Heart left ventricle (tissue), 16 donors: ENCODE results near the gene HERC2. TPM values are rescaled to one million over a fixed set of nuclear protein-coding genes. Genes with fewer than 3 reads are reported as not detected.
A peak's percentile ranks its signal among the peaks of the same experiment; 100 is the strongest.

ENCODE experiments used
- ATAC-seq, 4 donors: fragments of 200-7000 bp; cut with Tn5 transposase; one replicate each; pipeline ENCODE4 v1.9.1; 2020 to 2022; ENCODE audit warnings: moderate library complexity in 4 of 4, mild to moderate bottlenecking in 3 of 4, moderate number of reproducible peaks in 1 of 4
- DNase-seq, 5 donors: peaks; one replicate each; pipeline ENCODE4 v3.0.0-alpha.2; 2020
- H3K27ac ChIP-seq, 12 donors: fragments of 200-600 bp; sonication (generic) in 4 of 12; one replicate each; pipeline versions ENCODE4 v1.5.0 to v1.8.0; 2016 to 2022; ENCODE audit warnings: mild to moderate bottlenecking in 2 of 12
- H3K27me3 ChIP-seq, 9 donors: fragments of 200-600 bp; sonication (generic) in 2 of 9; one replicate each; pipeline versions ENCODE4 v1.5.1 to v1.8.0; 2016 to 2022; ENCODE audit warnings: mild to moderate bottlenecking in 3 of 9
- H3K36me3 ChIP-seq, 9 donors: fragments of 200-600 bp; sonication (generic) in 2 of 9; one replicate each; pipeline versions ENCODE4 v1.5.0 to v1.8.0; 2018 to 2022; ENCODE audit warnings: mild to moderate bottlenecking in 2 of 9
- H3K4me1 ChIP-seq, 12 donors: fragments of 200-600 bp; sonication (generic) in 4 of 12; one replicate each; pipeline versions ENCODE4 v1.5.0 to v1.8.0; 2016 to 2022; ENCODE audit warnings: mild to moderate bottlenecking in 3 of 12
- H3K4me3 ChIP-seq, 12 donors: fragments of 200-600 bp; sonication (generic) in 4 of 12; one replicate each; pipeline versions ENCODE4 v1.5.0 to v1.8.0; 2017 to 2022; ENCODE audit warnings: mild to moderate bottlenecking in 9 of 12, moderate library complexity in 4 of 12
- H3K9me3 ChIP-seq, 12 donors: fragments of 200-600 bp; sonication (generic) in 4 of 12; one replicate each; pipeline versions ENCODE4 v1.5.0 to v1.8.0; 2016 to 2022; ENCODE audit warnings: mild to moderate bottlenecking in 1 of 12
- CTCF ChIP-seq, 12 donors: fragments of 200-600 bp; sonication (generic) in 4 of 12; IDR thresholded peaks; one replicate each; pipeline versions ENCODE4 v1.5.0 to v1.8.0; 2018 to 2022; ENCODE audit warnings: antibody characterized with exemption in 12 of 12, mild to moderate bottlenecking in 5 of 12
- POLR2A ChIP-seq, 2 donors: fragments of 450-650 bp; IDR thresholded peaks; one replicate each; pipeline ENCODE4 v1.6.1; 2017; ENCODE audit warnings: antibody characterized with exemption in 2 of 2, mild to moderate bottlenecking in 2 of 2, moderate library complexity in 2 of 2
- WGBS, 4 donors: extraction: QIAGEN DNeasy Blood & Tissue Kit in 2 of 4; methylation state at CpG; one replicate each; pipeline versions ENCODE4 v1.1.5 to v1.1.7; 2013 to 2018; 5-methylcytosine and 5-hydroxymethylcytosine counted together
- intact Hi-C, 10 donors: fragments of 100-400 bp; cut with DNase I; formaldehyde crosslinking; loops; one replicate each; pipeline versions ENCODE4 v1.11.1 to v1.14.2; 2022
- polyA plus RNA-seq, 2 donors: library from polyadenylated mRNA; stranded (reverse); fragments of 200-250 nt; gene quantifications; one replicate each; pipeline ENCODE4 v1.2.3, GENCODE V29; 2013
- total RNA-seq, 9 donors: library from RNA; depleted of rRNA in 2 of 9; stranded (reverse); fragments of >200 nt in 2 of 9; fragmentation: NEBNext Ultra II Directional in 3 of 9; extraction: Animal tissue kit (Norgen Biotek cat#: 25700) in 3 of 9; gene quantifications; one replicate each; pipeline versions ENCODE4 v1.1.0 to v1.2.4, GENCODE V29; 2016 to 2023
- donor health status: ischemic (EF 13 %, LVEDD 7.1; RV severe dilation, severe dysfunction).
- donor health status: healthy with polysubstance abuse.
- donor health status: DM: no; HTN: yes; CAD: no.
- donor health status: DM: no; HTN: no; CAD: no.
- donor health status: ischemic (EF 25% LVEDD 6.9; RV normal size, moderate dysfunction).
- donor health status: ischemic (EF 25% LVEDD 5.7; RV mildly dilated, moderate dysfunction).
- donor health status: healthy.
- donor health status: DM: yes; HTN: yes; CAD: no.
- donor health status: ischemic (EF 35%, LVEDD 5.7; RV mildly dilated, moderate dysfunction).
- donor health status: nonischemic (EF 11% LVEDD 7.7; RV severe dilation, severe dysfunction).
- donor health status: DM: yes; HTN: yes; CAD: no.
- donor health status: PGD.
- donor health status: ischemic (EF 29% LVEDD 5.4; RV normal size, mild dysfunction).
- donor health status: nonischemic (EF 23%, LVEDD 6.1; RV moderate dilation, normal function).

HERC2 gene
- total and polyA plus RNA-seq, 11 donors, result 25.9 to 70.5 (median 59.0) TPM

- TF ChIP-seq CTCF (IDR thresholded peaks at IDR 0.05), result no peak
- TF ChIP-seq POLR2A (IDR thresholded peaks at IDR 0.05), result no peak
- WGBS, 4 donors, result 53 to 65% (median 63%) methylated on average over 9 of the region's 9 CpGs
- peaks cover 0 to 95% (median 71%) of the 10 kb centered on the region in 9 donors for H3K36me3 ChIP-seq
- no peaks in the 10 kb centered on the region for H3K27me3 ChIP-seq
- no peaks in the 10 kb centered on the region for H3K9me3 ChIP-seq
- intact Hi-C loops, result no loop called here
- no peak overlapping the region for H3K4me3 ChIP-seq
- DNase-seq, result peak in 4 of 5 donors; percentile 24 to 72 (median 51)
- ATAC-seq, result peak; percentile 96 to 98 (median 97)
- H3K27ac ChIP-seq, result peak overlapping the region in 4 of 12 donors; percentile 17 to 65 (median 52)
- H3K4me1 ChIP-seq, result peaks cover 0 to 8% (median 0%) of the 10 kb centered on the region in 12 donors
These were observed 136.7 kb downstream of the HERC2 start for GRCh38 chr15:28185148-28185895.

- TF ChIP-seq POLR2A (IDR thresholded peaks at IDR 0.05) (no peak), CTCF (IDR thresholded peaks at IDR 0.05) (no peak)
- 84 to 92% (median 88%) methylated on average over 2 of the region's 2 CpGs for WGBS, 4 donors
- ATAC-seq (no peak), DNase-seq (no peak)
- Histone ChIP-seq H3K27ac (no peak overlapping the region), H3K4me3 (no peak overlapping the region), H3K27me3 (no peaks in the 10 kb centered on the region), H3K4me1 (peaks cover 0 to 15% (median 2%) of the 10 kb centered on the region in 12 donors), H3K9me3 (no peaks in the 10 kb centered on the region), H3K36me3 (peaks cover 0 to 93% (median 66%) of the 10 kb centered on the region in 9 donors)
- intact Hi-C loops, result loop anchor here in 1 of 10 donors (5.0 kb wide), 1 partner anchor 33 kb away; no protein-coding TSS in a partner anchor
These were observed 137.8 kb downstream of the HERC2 start for GRCh38 chr15:28184166-28184565.

- no peak for DNase-seq
- 79 to 89% (median 81%) methylated on average over 8 of the region's 8 CpGs for WGBS, 4 donors
- Histone ChIP-seq H3K36me3 (peaks cover 0 to 85% (median 63%) of the 10 kb centered on the region in 9 donors), H3K27ac (no peak overlapping the region), H3K27me3 (no peaks in the 10 kb centered on the region), H3K4me3 (no peak overlapping the region), H3K4me1 (peaks cover 0 to 15% (median 2%) of the 10 kb centered on the region in 12 donors), H3K9me3 (no peaks in the 10 kb centered on the region)
- no peak for TF ChIP-seq CTCF (IDR thresholded peaks at IDR 0.05)
- no peak for TF ChIP-seq POLR2A (IDR thresholded peaks at IDR 0.05)
- ATAC-seq, result no peak
- intact Hi-C loops, result loop anchor here in 1 of 10 donors (5.0 kb wide), 1 partner anchor 35 kb away; no protein-coding TSS in a partner anchor
These were observed 139.2 kb downstream of the HERC2 start for GRCh38 chr15:28182731-28183130.

GRCh38 chr15:28182216-28182615 is 139.8 kb downstream of the HERC2 start:
- no peaks in the 10 kb centered on the region for H3K27me3 ChIP-seq
- DNase-seq, result no peak
- ATAC-seq, result no peak
- intact Hi-C loops, result loop anchor here in 1 of 10 donors (5.0 kb wide), 1 partner anchor 35 kb away; no protein-coding TSS in a partner anchor
- H3K27ac ChIP-seq, result no peak overlapping the region
- H3K36me3 ChIP-seq, result peaks cover 0 to 83% (median 63%) of the 10 kb centered on the region in 9 donors
- H3K9me3 ChIP-seq, result no peaks in the 10 kb centered on the region
- peaks cover 0 to 15% (median 2%) of the 10 kb centered on the region in 12 donors for H3K4me1 ChIP-seq
- H3K4me3 ChIP-seq, result no peak overlapping the region
- WGBS, 4 donors, result 88 to 93% (median 91%) methylated on average over 8 of the region's 8 CpGs
- TF ChIP-seq POLR2A (IDR thresholded peaks at IDR 0.05) (no peak), CTCF (IDR thresholded peaks at IDR 0.05) (no peak)
